Endothelial cell of umbilical vein (primary cell): Measurements from ENCODE around the gene SFTPA2. TPM values are rescaled to one million over a fixed set of nuclear protein-coding genes. Genes with fewer than 3 reads are reported as not detected.
"Not testable (repeated sequence)": the region's sequence is repeated elsewhere in the genome, so short reads cannot be mapped to it uniquely, and the experiment has no call there.

Experiments used
- BruUV-seq: library from RNA; stranded (reverse); fragments of 400-500 nt; replicated peaks from 2 replicates; lab custom pipeline; 2021; lab: Mats Ljungman, UMichigan
- CTCF ChIA-PET: fragments of 300-600, 350-600 bp; sonication (Branson Sonifier 250); formaldehyde crosslinking; loops from one replicate; lab custom pipeline; 2021; ENCODE audit warnings: antibody characterized with exemption, inconsistent platforms; lab: Charles Lee
- POLR2A ChIA-PET: fragments of 300-600, 350-600 bp; sonication (Branson Sonifier 250); formaldehyde crosslinking; loops from one replicate; lab custom pipeline; 2021; ENCODE audit warnings: antibody characterized with exemption, inconsistent platforms; lab: Charles Lee
- DNase-seq: peaks from one replicate; pipeline ENCODE4 v3.0.0-alpha.2; 2011; ENCODE audit warnings: low read depth, low spot score
- FAIRE-seq: peaks from 2 replicates; lab custom pipeline; 2011; peaks lifted over from hg19 to GRCh38; lab: Jason Lieb, UNC
- H2AFZ ChIP-seq: 2 replicates; pipeline ENCODE4 v1.6.0; 2012; ENCODE audit warnings: low read depth, low read length, control low read depth, inconsistent platforms
- H3K27ac ChIP-seq: 2 replicates; pipeline ENCODE4 v1.5.1; 2011; ENCODE audit warnings: low read depth, mild to moderate bottlenecking, control low read depth, low read length, moderate library complexity; ENCODE audit not compliant: insufficient read depth
- H3K27me3 ChIP-seq, 2 experiments: 2 replicates each; pipeline versions ENCODE4 v1.6.0 to v1.6.1; 2011; ENCODE audit warnings: low read length in 2 of 2, mixed read lengths in 1 of 2; ENCODE audit not compliant: control insufficient read depth in 2 of 2, insufficient read depth in 2 of 2
- H3K36me3 ChIP-seq, 2 experiments: 2 replicates in 1 of 2; 3 replicates in 1 of 2; pipeline ENCODE4 v1.5.1; 2011; ENCODE audit warnings: low read length in 2 of 2, mild to moderate bottlenecking in 1 of 2, moderate library complexity in 1 of 2; ENCODE audit not compliant: control insufficient read depth in 2 of 2, insufficient read depth in 2 of 2; ENCODE audit errors: extremely low read depth in 1 of 2
- H3K4me1 ChIP-seq: 3 replicates; pipeline ENCODE4 v1.5.1; 2011; ENCODE audit warnings: mild to moderate bottlenecking, low read length; ENCODE audit not compliant: control insufficient read depth, insufficient read depth; ENCODE audit errors: extremely low read depth
- H3K4me2 ChIP-seq: 2 replicates; pipeline ENCODE4 v1.6.1; 2011; ENCODE audit warnings: low read length, control low read depth, mixed read lengths; ENCODE audit not compliant: insufficient read depth
- H3K4me3 ChIP-seq, 3 experiments: fragments of 200-600 bp in 1 of 3; sonication (generic), shearing (Covaris generic) in 1 of 3; replicated peaks in 1 of 3; 2 replicates each; pipeline ENCODE4 v1.5.1; 2011 to 2016; ENCODE audit warnings: control low read depth in 3 of 3, low read length in 3 of 3, mild to moderate bottlenecking in 2 of 3, inconsistent platforms in 1 of 3, low read depth in 1 of 3, moderate library complexity in 1 of 3; ENCODE audit not compliant: insufficient read depth in 1 of 3
- H3K79me2 ChIP-seq: 2 replicates; pipeline ENCODE4 v1.6.0; 2012; ENCODE audit warnings: low read length, inconsistent platforms; ENCODE audit not compliant: control insufficient read depth, insufficient read depth
- H3K9ac ChIP-seq: replicated peaks from 2 replicates; pipeline ENCODE3; 2011; ENCODE audit warnings: low read length, control low read depth; ENCODE audit not compliant: insufficient read depth; ENCODE audit errors: extremely low read depth
- H3K9me1 ChIP-seq: replicated peaks from 3 replicates; pipeline ENCODE4 v1.6.0; 2011; ENCODE audit warnings: mild to moderate bottlenecking, low read length; ENCODE audit not compliant: control insufficient read depth, insufficient read depth; ENCODE audit errors: extremely low read depth
- H3K9me3 ChIP-seq: replicated peaks from 2 replicates; pipeline ENCODE4 v1.5.1; 2012; ENCODE audit warnings: low read length, inconsistent platforms; ENCODE audit not compliant: control insufficient read depth, insufficient read depth
- H4K20me1 ChIP-seq: replicated peaks from 2 replicates; pipeline ENCODE3; 2011; ENCODE audit warnings: mild to moderate bottlenecking, low read length; ENCODE audit not compliant: control insufficient read depth, insufficient read depth; ENCODE audit errors: extremely low read depth
- dilution Hi-C: fragments of 300-500 bp; cut with MboI; formaldehyde crosslinking; loops from one replicate; pipeline ENCODE4 v1.15.0; 2019; ENCODE audit warnings: low sequenced_read_pairs; ENCODE audit not compliant: extremely low pct_ligation_motif_present
- intact Hi-C: fragments of 100-400 bp; cut with micrococcal nuclease; formaldehyde crosslinking; loops from one replicate; pipeline ENCODE4 v1.10.0; 2022
- polyA plus RNA-seq, 4 experiments: library from polyadenylated mRNA; depleted of rRNA in 3 of 4; stranded (reverse) in 3 of 4; unstranded in 1 of 4; fragments of >200 nt; gene quantifications; 2 replicates each; pipeline versions ENCODE4 v1.2.1 to v1.2.3, GENCODE V29; 2011 to 2012; ENCODE audit warnings: missing spikeins in 1 of 4
- total RNA-seq: library from RNA; stranded (reverse); gene quantifications from 2 replicates; pipeline ENCODE4 v1.2.3, GENCODE V29; 2021

The SFTPA2 gene
- total and polyA plus RNA-seq, 2 donors (not counting 3 experiments of a cell fraction or from before 2014, with no cell fraction given): not detected

DNA sequence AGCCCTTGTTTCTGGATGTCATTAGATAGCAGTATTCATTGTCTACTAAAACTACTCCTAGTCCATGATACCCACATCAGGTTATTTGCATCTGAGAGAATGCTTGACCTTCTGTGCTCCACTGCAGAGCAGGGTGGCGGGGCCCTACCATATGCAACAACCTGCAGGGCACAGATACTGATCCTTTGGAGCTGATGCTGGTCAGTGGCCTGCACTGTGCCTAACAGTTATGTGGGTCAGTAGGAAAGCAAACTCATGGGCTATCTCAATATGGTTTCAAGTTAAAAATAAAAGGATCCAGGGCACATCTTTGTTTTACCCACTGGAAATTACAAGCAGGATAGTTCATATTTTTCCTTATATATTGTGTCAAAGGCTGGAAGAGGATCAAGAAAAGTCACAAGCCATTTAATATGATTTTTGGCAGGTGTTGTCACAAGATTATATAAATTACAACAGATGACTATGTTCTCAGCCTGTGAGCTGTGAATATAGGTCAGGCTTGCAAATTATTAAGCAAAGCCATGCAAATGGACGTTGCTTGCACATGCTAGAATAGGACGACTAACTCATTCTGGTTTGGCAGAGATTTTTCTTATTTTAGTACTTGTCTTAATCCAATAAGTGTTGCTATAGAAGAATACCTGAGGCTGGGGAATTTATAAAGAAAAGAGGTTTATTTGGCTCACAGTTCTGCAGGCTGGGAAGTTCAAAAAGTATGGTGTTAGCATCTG, 15.1 kb downstream of the SFTPA2 start:
- H3K9me3 ChIP-seq, H3K79me2 ChIP-seq, H3K27ac ChIP-seq, dilution Hi-C loops, H3K4me1 ChIP-seq, H3K4me3 ChIP-seq, H3K36me3 ChIP-seq, H2AFZ ChIP-seq, H4K20me1 ChIP-seq, H3K9me1 ChIP-seq, BruUV-seq, POLR2A ChIA-PET, CTCF ChIA-PET, DNase-seq, H3K9ac ChIP-seq, H3K27me3 ChIP-seq, H3K4me2 ChIP-seq, intact Hi-C loops: not testable (repeated sequence)
- peak; percentile 48 for FAIRE-seq

DNA sequence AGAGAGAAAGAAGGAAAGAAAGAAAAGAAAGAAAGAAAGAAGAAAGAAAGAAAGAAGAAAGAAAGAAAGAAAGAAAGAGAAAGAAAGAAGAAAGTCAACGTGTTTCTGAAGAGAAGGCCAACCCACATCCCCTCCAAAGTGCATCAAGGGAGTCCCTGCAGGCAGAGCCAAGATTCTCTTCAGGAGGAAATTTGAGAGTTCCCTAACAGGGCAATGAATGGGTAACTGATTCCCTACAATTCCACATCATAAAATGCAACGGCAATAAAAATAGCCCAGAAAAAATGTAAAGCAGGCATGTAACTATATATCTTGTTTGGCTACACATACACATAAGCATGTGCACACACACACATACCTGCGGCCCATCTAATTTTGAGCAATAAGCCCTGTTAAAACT, 15.8 kb downstream of the SFTPA2 start:
- H3K79me2 ChIP-seq, H3K27ac ChIP-seq, intact Hi-C loops, H3K9ac ChIP-seq, H3K9me3 ChIP-seq, dilution Hi-C loops, DNase-seq, H4K20me1 ChIP-seq, FAIRE-seq, H3K4me1 ChIP-seq, H3K4me2 ChIP-seq, H2AFZ ChIP-seq, POLR2A ChIA-PET, CTCF ChIA-PET, H3K4me3 ChIP-seq, H3K27me3 ChIP-seq, BruUV-seq, H3K36me3 ChIP-seq, H3K9me1 ChIP-seq: not testable (repeated sequence)
